Renal cortex interstitium (tissue), 11 donors: ENCODE measurements around the gene ASCL5. TPM values are rescaled to one million over a fixed set of nuclear protein-coding genes. Genes with fewer than 3 reads are reported as not detected.

ENCODE experiments used
- DNase-seq, 11 donors: peaks; one replicate each; pipeline ENCODE4 v3.0.0-alpha.2; 2013; ENCODE audit warnings: low read depth in 9 of 11, low spot score in 4 of 11; ENCODE audit errors: extremely low read depth in 1 of 11
- polyA plus RNA-seq, 3 donors: library from polyadenylated mRNA; unstranded; fragments of 120-200 nt; gene quantifications; one replicate each; pipeline ENCODE4 v1.2.1, GENCODE V29; 2013; ENCODE audit not compliant: insufficient read length in 3 of 3

ASCL5 gene
- polyA plus RNA-seq, 3 donors, result 0.12 to 0.40 (median 0.15) TPM

- DNase-seq, result peak; percentile 78 to 93 (median 89)
Measured at GRCh38 chr1:201114245-201115131, 12.5 kb downstream of the ASCL5 start.

GRCh38 chr1:201113451-201114244, 13.3 kb downstream of the ASCL5 start:
- DNase-seq, result no peak

DNA sequence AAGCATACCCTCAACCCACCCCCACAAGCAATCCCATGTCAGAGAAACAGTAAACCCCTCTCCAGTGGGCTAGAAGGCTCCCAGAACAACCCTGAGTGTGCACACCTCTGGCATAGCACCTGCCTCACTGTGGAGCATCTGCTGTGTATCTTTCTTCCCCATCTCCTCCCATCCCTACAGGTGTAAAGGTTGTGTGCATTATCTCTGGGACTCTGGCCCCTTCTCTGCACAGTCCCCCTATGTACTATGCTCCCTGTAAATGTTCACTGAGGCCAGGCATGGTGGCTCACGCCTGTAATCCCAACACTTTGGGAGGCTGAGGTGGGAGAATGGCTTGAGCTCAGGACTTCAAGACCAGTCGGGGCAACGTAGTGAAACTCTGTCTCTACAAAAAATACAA, 14.1 kb downstream of the ASCL5 start:
- no peak for DNase-seq

- no peak for DNase-seq
Measured at GRCh38 chr1:201112173-201112731, 14.7 kb downstream of the ASCL5 start, which contains the start of gene CACNA1S. CACNA1S (minus strand) TSS chr1:201112426; CDS start chr1:201112339, 87 bp downstream.

DNA sequence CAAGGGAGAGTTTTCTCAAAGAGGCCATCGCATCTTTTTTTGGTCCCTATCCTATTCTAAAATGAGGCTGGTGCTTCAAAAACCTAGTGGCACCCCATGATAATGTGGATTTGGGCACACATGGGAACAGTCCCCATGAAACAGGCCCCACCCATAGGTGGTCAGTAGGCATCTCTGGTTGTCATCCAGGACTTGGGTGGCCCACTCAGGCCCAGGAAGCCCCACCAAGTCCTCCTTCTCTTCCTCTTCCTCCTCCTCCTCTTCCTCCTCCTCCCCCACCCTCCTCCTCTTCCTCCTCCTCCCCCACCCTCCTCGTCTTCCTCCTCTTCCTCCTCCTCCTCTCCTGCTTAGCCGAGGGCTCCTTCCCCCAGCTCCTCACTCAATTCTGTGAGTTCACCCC, 15.3 kb downstream of the ASCL5 start:
- no peak for DNase-seq

- no peak for DNase-seq
Measured at GRCh38 chr1:201111156-201111555, 15.8 kb downstream of the ASCL5 start.

DNA sequence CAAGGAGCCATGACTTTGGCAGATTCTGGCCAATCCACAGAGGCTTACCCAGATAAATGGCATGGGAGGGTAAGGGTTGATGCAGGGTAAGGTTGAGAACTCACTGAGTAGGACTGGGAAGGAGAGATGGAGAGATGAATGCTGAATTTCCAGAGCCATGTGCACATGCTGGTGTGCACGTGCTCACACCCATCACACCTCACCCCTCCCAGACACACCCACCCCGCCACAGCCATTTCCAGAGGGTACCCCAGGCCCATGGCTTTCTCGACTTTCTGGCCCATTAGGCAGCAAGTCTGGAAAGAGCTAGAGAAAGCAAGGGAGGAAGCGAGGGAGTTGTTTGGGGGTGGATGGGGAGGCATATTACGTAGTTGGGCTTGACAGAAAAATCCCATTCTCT, 16.4 kb downstream of the ASCL5 start:
- no peak for DNase-seq

- no peak for DNase-seq
Measured at GRCh38 chr1:201110138-201110537, 16.8 kb downstream of the ASCL5 start.

- DNase-seq, result no peak
Measured at GRCh38 chr1:201109651-201110050, 17.3 kb downstream of the ASCL5 start.

- no peak for DNase-seq
Measured at GRCh38 chr1:201108614-201109013, 18.4 kb downstream of the ASCL5 start.

GRCh38 chr1:201105688-201106087, 21.3 kb downstream of the ASCL5 start:
- DNase-seq, result no peak

GRCh38 chr1:201104141-201104540, 22.8 kb downstream of the ASCL5 start:
- DNase-seq, result no peak

GRCh38 chr1:201103666-201104065, 23.3 kb downstream of the ASCL5 start:
- DNase-seq, result no peak

GRCh38 chr1:201100169-201100930, 26.6 kb downstream of the ASCL5 start:
- DNase-seq, result no peak

GRCh38 chr1:201098992-201099677, 27.8 kb downstream of the ASCL5 start:
- peak in 1 of 11 donors; percentile 43 for DNase-seq

GRCh38 chr1:201096977-201097856, 29.8 kb downstream of the ASCL5 start:
- no peak for DNase-seq

- DNase-seq, result no peak
Measured at GRCh38 chr1:201096041-201096461, 30.9 kb downstream of the ASCL5 start.

- DNase-seq, result no peak
Measured at GRCh38 chr1:201095581-201095980, 31.4 kb downstream of the ASCL5 start.
